Activated naive CD4-positive, alpha-beta T cell treated with anti-CD3 and anti-CD28 coated beads for 36 hours (primary cell): ENCODE results near the gene RELT. TPM values are rescaled to one million over a fixed set of nuclear protein-coding genes. Genes with fewer than 3 reads are reported as not detected.

Experiments
- CTCF ChIA-PET: fragments of 350-600 bp; sonication (Branson Sonifier 250); formaldehyde crosslinking; loops from one replicate; lab custom pipeline; 2021; ENCODE audit warnings: antibody characterized with exemption; lab: Charles Lee
- DNase-seq: peaks from one replicate; pipeline ENCODE4 v3.0.0-alpha.2; 2020
- H3K27ac Mint-ChIP-seq: one replicate; pipeline ENCODE4 v1.8.0; 2021; ENCODE audit warnings: mild to moderate bottlenecking, mixed read lengths
- H3K27me3 Mint-ChIP-seq: one replicate; pipeline ENCODE4 v1.8.0; 2021; ENCODE audit warnings: low read depth, mixed read lengths
- H3K36me3 Mint-ChIP-seq: one replicate; pipeline ENCODE4 v1.8.0; 2021; ENCODE audit warnings: low read depth, mixed read lengths
- H3K4me1 Mint-ChIP-seq: one replicate; pipeline ENCODE4 v1.8.0; 2021; ENCODE audit warnings: low read depth, mixed read lengths
- H3K4me3 Mint-ChIP-seq: one replicate; pipeline ENCODE4 v1.8.0; 2021; ENCODE audit warnings: mild to moderate bottlenecking, moderate library complexity, mixed read lengths
- H3K9me3 Mint-ChIP-seq: one replicate; pipeline ENCODE4 v1.8.0; 2021; ENCODE audit warnings: mixed read lengths
- intact Hi-C: fragments of 100-400 bp; cut with micrococcal nuclease; formaldehyde crosslinking; loops from one replicate; pipeline ENCODE4 v1.15.1; 2023
- total RNA-seq, 2 experiments: library from RNA; stranded (reverse); gene quantifications; one replicate each; pipeline ENCODE4 v1.2.3, GENCODE V29; 2021

RELT gene
- total RNA-seq, 2 experiments from 2014 or later, result 17.9 to 18.5 TPM

DNA sequence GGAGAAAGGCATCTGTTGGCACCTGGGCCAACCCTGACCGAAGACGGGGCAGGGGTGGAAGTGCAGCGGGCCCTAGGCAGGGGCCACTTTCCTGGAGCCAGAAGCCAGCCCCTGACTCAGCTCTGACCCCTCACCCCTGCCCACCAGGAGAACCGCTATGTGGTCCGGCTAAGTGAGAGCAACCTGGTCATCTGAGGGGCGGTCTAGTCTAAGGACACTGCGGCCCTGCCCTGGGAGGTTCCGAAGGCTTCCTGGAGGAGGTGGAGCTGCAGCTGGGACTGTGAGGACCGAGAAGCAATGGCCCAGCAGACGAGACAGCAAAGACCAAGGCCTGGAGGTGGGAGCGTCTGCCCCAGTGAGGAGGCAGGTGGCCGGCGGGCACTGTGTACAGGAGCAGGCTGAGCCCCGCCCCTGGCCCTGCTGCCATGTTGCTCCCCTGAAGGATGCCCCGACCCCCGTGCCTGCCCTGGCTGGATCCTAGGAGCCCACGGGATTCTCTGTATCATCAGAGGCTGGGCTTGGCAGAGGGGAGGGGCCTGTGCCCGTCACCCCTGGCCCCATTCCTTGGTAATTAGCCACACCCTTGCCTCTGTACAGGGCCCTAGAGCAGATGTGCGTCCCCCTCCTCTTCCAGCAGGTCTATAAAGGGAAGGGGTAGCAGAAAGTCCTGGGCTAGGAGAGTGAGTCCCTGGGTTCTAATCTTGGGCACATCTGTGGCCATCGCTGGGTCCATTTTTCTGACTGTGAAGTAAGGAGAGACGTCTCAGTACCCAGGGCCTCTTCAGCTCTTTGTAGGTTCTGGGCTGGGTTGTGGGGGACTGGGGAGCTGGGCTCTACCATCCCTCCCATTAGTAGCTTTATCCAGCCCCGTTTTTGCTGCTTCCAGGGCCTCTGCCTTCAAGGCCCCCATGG, 19.4 kb downstream of the RELT start:
- Mint-ChIP-seq H3K9me3 (no peaks in the 10 kb centered on the region), H3K27ac (no peak overlapping the region), H3K36me3 (peaks cover 4% of the 10 kb centered on the region), H3K27me3 (no peaks in the 10 kb centered on the region), H3K4me1 (no peaks in the 10 kb centered on the region), H3K4me3 (no peak overlapping the region)
- CTCF ChIA-PET, result interaction anchor here (0.6 to 7.2 kb wide), 5 partner anchors 13 to 265 kb away, joined by 3 to 44 read pairs (median 3); partner anchors contain the start of gene FCHSD2
- no peak for DNase-seq
- intact Hi-C loops, result no loop called here

DNA sequence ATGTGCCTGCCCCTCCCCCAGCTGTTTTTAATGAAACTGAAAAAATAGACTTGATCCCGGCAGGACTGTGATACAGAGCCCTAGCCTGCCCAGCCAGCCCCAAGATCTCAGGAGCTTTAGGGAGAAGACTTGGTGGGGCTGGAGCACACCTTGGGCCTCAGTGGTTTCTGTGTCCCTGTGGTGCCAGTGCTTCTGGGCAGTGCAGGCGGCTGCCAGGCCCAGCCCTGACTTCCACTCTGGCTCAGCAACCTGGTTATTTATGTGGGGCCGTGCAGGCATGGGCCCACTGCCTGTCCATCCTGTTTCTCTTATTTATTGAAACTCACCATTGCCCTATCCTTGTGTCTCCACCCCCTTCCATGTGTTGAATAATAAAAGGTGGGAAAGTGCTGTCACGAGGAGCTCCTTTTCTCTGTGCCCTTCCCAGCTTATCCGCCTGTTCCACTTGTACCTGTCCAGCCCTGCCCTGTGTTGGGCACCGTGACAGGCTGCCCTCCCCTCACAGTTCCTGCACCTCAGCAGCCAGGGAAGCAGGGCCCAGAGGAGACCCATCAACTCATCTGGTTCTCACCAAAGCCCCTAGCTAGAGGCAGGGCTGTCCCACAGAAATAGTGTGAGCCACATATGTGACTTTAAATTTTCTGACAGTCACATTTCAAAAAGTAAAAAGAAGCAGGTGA, 20.2 kb downstream of the RELT start:
- peaks cover 4% of the 10 kb centered on the region for H3K36me3 Mint-ChIP-seq
- H3K27me3 Mint-ChIP-seq, result no peaks in the 10 kb centered on the region
- CTCF ChIA-PET, result interaction anchor here (0.6 to 7.2 kb wide), 6 partner anchors 14 to 267 kb away, joined by 3 to 44 read pairs (median 4); partner anchors contain the start of gene FCHSD2
- no peak overlapping the region for H3K4me3 Mint-ChIP-seq
- H3K4me1 Mint-ChIP-seq, result no peaks in the 10 kb centered on the region
- intact Hi-C loops, result no loop called here
- no peak for DNase-seq
- H3K27ac Mint-ChIP-seq, result no peak overlapping the region
- H3K9me3 Mint-ChIP-seq, result no peaks in the 10 kb centered on the region

DNA sequence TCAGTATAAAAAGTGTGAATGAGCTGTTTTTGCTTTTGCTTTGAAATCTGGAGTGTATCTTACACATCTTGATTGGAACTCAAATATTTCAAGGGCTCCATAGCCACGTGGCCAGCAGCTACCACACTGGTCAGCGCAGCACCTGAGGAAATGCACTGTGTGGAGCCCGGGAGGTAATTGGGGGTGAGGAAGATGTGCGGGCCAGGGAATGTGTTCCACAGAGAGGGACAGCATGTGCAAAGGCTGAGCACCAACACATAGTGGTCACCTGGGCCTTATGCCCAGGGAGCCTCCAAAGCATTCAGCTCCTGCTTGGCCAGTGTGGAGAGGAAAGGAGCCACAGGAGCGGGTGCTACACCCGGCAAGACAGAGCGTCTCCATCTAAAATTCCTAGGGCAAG, 20.8 kb downstream of the RELT start:
- Mint-ChIP-seq H3K36me3 (peaks cover 4% of the 10 kb centered on the region), H3K4me3 (no peak overlapping the region), H3K4me1 (no peaks in the 10 kb centered on the region), H3K27ac (no peak overlapping the region), H3K9me3 (no peaks in the 10 kb centered on the region), H3K27me3 (no peaks in the 10 kb centered on the region)
- no peak for DNase-seq
- CTCF ChIA-PET, result interaction anchor here (0.6 to 7.2 kb wide), 4 partner anchors 33 to 266 kb away, joined by 3 to 44 read pairs (median 6); no protein-coding TSS in a partner anchor
- intact Hi-C loops, result no loop called here

DNA sequence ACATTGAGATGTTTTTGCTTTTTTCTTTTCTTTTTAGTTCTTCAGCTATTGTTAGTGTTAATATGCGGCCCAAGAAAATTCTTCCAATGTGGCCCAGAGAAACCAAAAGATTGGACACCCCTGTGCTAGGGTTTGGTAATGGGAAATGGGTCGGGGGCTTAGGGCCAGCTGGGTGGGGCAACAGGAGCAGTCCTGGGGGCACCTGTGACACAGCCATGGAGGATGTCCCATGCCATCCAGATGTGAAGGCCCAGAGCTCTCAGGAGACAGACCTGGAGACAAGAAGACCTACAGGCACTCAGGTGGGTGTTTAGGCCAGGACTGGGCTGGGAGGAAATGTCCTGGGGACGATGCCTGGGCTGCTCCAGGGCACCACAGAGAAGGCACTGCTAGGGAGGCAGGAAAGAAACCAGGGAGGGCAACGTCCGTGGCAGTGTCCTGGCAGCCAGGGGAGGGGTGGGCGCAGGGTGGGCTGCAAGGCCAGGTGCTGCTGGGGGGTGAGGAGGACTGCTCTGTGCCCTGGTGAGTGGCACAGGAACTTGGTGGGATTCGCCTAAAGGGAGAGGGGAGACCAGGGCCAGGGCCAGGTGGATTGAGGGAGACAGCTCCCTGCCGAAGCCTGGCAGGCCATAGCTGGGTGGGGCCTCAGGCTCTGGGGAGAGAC, 21.4 kb downstream of the RELT start:
- H3K4me3 Mint-ChIP-seq, result no peak overlapping the region
- no peaks in the 10 kb centered on the region for H3K27me3 Mint-ChIP-seq
- intact Hi-C loops, result no loop called here
- H3K4me1 Mint-ChIP-seq, result no peaks in the 10 kb centered on the region
- H3K36me3 Mint-ChIP-seq, result peaks cover 4% of the 10 kb centered on the region
- CTCF ChIA-PET, result interaction anchor here (1.2 to 7.2 kb wide), 4 partner anchors 46 to 265 kb away, joined by 4 to 44 read pairs (median 8); no protein-coding TSS in a partner anchor
- peak overlapping the region; percentile 3 for H3K27ac Mint-ChIP-seq
- H3K9me3 Mint-ChIP-seq, result no peaks in the 10 kb centered on the region
- no peak for DNase-seq

DNA sequence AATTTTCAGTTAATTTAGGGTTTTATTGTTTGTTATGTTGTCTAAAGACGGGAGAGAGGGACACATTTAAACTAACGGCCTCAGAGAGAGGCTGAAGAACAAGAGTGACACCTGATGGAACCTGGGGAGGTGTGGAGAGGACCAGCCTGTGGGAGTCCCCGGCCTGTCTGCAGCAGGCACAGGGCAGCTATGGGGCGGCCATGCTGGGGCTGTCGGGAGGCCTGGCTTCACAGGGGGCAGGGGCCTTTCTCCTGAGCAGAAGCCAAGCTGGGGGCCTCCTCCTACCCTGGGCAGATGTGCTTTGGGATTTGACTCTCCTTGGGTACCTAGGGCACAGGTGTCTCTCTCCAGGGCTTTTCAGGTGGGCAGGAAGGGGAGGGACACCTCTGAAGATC, 21.9 kb downstream of the RELT start:
- intact Hi-C loops, result no loop called here
- Mint-ChIP-seq H3K27me3 (no peaks in the 10 kb centered on the region), H3K4me3 (no peak overlapping the region), H3K27ac (peak overlapping the region; percentile 3), H3K9me3 (no peaks in the 10 kb centered on the region), H3K36me3 (peaks cover 4% of the 10 kb centered on the region), H3K4me1 (no peaks in the 10 kb centered on the region)
- DNase-seq, result no peak
- CTCF ChIA-PET, result interaction anchor here (2.9 to 7.2 kb wide), 2 partner anchors 47 to 263 kb away, joined by 10 to 44 read pairs; no protein-coding TSS in a partner anchor

DNA sequence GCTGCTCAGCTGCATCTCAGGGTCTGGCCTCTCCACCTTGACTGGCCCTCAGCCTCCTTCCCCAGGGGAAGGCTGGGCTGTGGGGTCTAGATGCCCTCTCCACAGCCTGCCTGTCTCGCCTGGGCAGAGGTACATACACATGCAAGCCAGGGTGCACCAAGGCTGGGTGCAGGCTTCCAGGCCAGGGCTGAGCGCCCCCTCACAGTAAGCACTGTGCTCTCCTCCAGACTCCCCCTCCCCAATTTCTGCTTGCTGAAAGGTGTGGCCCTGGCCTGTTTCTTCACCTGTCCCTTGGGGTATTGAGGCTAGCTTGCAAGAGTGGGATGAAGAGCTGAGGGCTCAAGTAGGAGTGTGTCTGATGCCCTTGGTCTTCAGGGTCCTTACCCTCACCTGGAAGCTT, 22.5 kb downstream of the RELT start:
- intact Hi-C loops, result no loop called here
- Mint-ChIP-seq H3K27me3 (no peaks in the 10 kb centered on the region), H3K9me3 (no peaks in the 10 kb centered on the region), H3K36me3 (peaks cover 3% of the 10 kb centered on the region), H3K4me3 (no peak overlapping the region), H3K27ac (no peak overlapping the region), H3K4me1 (no peaks in the 10 kb centered on the region)
- CTCF ChIA-PET, result interaction anchor here (2.9 to 7.2 kb wide), 2 partner anchors 47 to 262 kb away, joined by 10 to 44 read pairs; no protein-coding TSS in a partner anchor
- DNase-seq, result no peak

DNA sequence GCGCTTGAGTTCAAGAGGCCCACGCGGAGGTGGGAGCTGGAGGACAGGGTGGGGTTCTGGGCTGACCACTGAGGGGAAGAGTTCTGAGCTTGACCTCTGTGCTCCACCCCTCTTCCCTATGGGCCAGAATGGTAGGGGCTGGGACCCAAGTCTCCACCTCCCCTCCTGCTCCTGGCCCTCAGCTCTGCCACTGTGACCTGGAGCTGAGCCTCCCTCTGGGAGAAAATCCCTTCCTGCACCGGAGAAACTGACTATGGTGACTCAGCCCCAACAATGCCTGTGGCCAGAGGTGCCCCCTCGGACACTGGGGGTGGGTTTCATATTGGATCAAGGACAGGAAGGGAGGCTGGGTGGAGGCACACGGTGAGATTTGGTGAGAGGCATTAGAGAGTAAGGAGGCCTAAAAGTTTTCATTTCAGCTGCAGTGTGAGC, 23.0 kb downstream of the RELT start:
- no peaks in the 10 kb centered on the region for H3K27me3 Mint-ChIP-seq
- H3K4me1 Mint-ChIP-seq, result no peaks in the 10 kb centered on the region
- no peak for DNase-seq
- intact Hi-C loops, result no loop called here
- no peak overlapping the region for H3K27ac Mint-ChIP-seq
- no peak overlapping the region for H3K4me3 Mint-ChIP-seq
- H3K36me3 Mint-ChIP-seq, result peaks cover 1% of the 10 kb centered on the region
- CTCF ChIA-PET, result interaction anchor here (1.2 to 7.2 kb wide), 3 partner anchors 48 to 262 kb away, joined by 3 to 44 read pairs (median 10); no protein-coding TSS in a partner anchor
- H3K9me3 Mint-ChIP-seq, result no peaks in the 10 kb centered on the region

DNA sequence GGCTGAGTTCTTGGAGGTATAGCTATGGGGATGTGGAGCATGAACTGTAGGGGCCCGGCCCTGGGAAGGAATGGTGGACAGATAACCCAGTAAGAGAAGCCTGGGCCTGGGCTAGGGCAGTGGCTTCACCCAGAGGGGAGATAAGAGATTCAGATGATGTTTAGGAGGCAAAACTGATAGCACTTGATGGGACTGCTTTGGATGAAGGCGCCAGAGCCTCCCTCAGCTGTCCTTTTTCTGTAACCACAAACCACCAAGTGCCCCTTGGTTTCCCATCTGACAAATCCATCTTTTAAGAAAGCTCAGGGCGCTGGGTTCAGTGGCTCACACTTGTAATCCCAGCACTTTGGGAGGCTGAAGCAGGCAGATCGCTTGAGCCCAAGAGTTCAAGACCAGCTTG, 23.4 kb downstream of the RELT start:
- H3K27me3 Mint-ChIP-seq, result no peaks in the 10 kb centered on the region
- H3K4me1 Mint-ChIP-seq, result no peaks in the 10 kb centered on the region
- CTCF ChIA-PET, result interaction anchor here (1.2 to 7.2 kb wide), 3 partner anchors 48 to 262 kb away, joined by 3 to 44 read pairs (median 10); no protein-coding TSS in a partner anchor
- H3K4me3 Mint-ChIP-seq, result no peak overlapping the region
- no peak for DNase-seq
- H3K36me3 Mint-ChIP-seq, result peaks cover 1% of the 10 kb centered on the region
- H3K9me3 Mint-ChIP-seq, result no peaks in the 10 kb centered on the region
- no peak overlapping the region for H3K27ac Mint-ChIP-seq
- intact Hi-C loops, result no loop called here

DNA sequence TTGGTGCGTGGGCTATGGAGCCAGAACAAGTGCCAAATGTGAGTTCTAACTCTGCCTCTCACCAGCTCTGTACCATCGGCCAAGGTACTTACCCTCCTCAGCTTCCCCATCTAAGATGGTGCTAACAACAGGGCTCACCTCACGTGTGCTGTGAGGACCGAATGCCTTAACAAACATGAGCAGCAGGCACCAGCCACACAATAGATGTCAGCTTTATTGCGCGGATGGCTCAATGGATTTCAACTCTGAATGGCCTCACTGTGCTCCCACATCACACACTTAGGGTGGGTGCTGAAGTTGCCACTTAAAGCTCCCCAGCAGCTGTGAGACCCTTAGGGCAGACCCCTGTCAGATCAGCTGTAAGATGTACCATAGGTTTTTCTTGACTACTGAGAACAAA, 24.1 kb downstream of the RELT start:
- H3K27ac Mint-ChIP-seq, result no peak overlapping the region
- peaks cover 1% of the 10 kb centered on the region for H3K36me3 Mint-ChIP-seq
- H3K4me3 Mint-ChIP-seq, result no peak overlapping the region

DNA sequence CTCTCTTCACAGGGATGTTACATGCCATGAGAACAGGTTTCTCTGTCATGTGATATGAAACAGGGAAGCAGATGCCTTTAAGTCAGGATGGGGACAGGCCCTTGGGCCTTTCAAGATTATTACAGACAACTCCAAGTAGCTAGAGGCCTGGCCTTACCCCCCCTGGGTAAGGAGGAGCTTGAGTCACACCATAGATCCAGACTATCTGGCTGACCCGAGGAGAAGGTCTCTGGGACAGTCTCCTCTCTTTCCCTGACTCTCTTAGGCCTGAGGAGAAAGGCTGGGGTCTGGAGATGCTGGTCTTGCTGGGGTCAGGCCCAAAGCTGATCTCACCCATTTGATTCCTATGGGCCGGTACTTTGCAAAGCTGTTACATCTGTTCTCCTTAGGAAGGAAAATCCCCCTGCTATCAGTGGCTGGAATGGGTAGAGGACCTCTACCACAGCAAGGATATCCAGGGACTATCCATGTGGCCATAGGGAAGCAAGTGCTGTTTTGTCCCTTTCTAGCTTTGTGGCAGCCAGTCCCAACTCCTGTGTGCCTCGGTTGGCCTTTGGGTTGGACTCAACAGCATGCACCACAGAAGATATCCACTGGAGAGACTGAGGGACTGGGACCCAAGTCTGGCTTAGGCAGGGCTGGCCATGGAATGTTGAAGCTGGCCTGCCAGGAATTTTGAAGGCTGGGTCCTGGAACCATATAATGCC, 25.2 kb downstream of the RELT start:
- no peak for DNase-seq
- H3K27ac Mint-ChIP-seq, result no peak overlapping the region
- no peaks in the 10 kb centered on the region for H3K9me3 Mint-ChIP-seq
- H3K4me1 Mint-ChIP-seq, result no peaks in the 10 kb centered on the region
- H3K27me3 Mint-ChIP-seq, result no peaks in the 10 kb centered on the region
- H3K4me3 Mint-ChIP-seq, result no peak overlapping the region
- H3K36me3 Mint-ChIP-seq, result peaks cover 1% of the 10 kb centered on the region
- CTCF ChIA-PET, result interaction anchor here (1.0 to 7.2 kb wide), 3 partner anchors 50 to 260 kb away, joined by 3 to 44 read pairs (median 9); no protein-coding TSS in a partner anchor
- intact Hi-C loops, result no loop called here

More for the DNA sequence above, 24.1 kb downstream of the RELT start:
- Mint-ChIP-seq H3K9me3 (no peaks in the 10 kb centered on the region), H3K4me1 (no peaks in the 10 kb centered on the region), H3K27me3 (no peaks in the 10 kb centered on the region)
- intact Hi-C loops, result no loop called here
- no peak for DNase-seq
- CTCF ChIA-PET, result interaction anchor here (1.2 to 7.2 kb wide), 3 partner anchors 49 to 261 kb away, joined by 3 to 44 read pairs (median 10); no protein-coding TSS in a partner anchor
